HCT116 (cell line): ENCODE data around the gene CHCHD5. TPM values are rescaled to one million over a fixed set of nuclear protein-coding genes. Genes with fewer than 3 reads are reported as not detected.

ENCODE experiments used
- ATAC-seq: fragments of 200-7000 bp; cut with Tn5 transposase; 2 replicates; pipeline ENCODE4 v1.9.1; 2020; ENCODE audit warnings: mild to moderate bottlenecking, moderate library complexity
- BruUV-seq: library from RNA; stranded (reverse); fragments of 400-500 nt; replicated peaks from 2 replicates; lab custom pipeline; 2021; lab: Mats Ljungman, UMichigan
- CTCF ChIA-PET: fragments of 300-600 bp; sonication (Branson Sonifier 250); formaldehyde crosslinking; loops from one replicate; lab custom pipeline; 2021; ENCODE audit warnings: antibody characterized with exemption; lab: Charles Lee
- POLR2A ChIA-PET: fragments of 300-600, 350-600 bp; sonication (Branson Sonifier 250); formaldehyde crosslinking; loops from one replicate; lab custom pipeline; 2021; ENCODE audit warnings: antibody characterized with exemption; lab: Charles Lee
- RAD21 ChIA-PET, 2 experiments: fragments of 300-600 bp; sonication (Branson Sonifier 250); formaldehyde crosslinking; loops; one replicate each; lab custom pipeline; 2023; ENCODE audit warnings: low total read pairs in 2 of 2; ENCODE audit not compliant: uncharacterized antibody in 2 of 2, unreplicated experiment in 2 of 2, low non-redundant PET in 1 of 2; lab: Charles Lee
- DNase-seq: peaks from one replicate; pipeline ENCODE4 v3.0.0-alpha.2; 2010; ENCODE audit warnings: low read depth, low spot score
- H2AFZ ChIP-seq: fragments of 200-600 bp; shearing (Covaris generic), sonication (generic); 2 replicates; pipeline ENCODE4 v1.6.1; 2017; ENCODE audit warnings: low read depth, mixed run types, mixed read lengths, antibody characterized with exemption, low read length; ENCODE audit not compliant: poor library complexity, severe bottlenecking
- H3K27ac ChIP-seq: 2 replicates; pipeline ENCODE4 v1.5.1; 2012; ENCODE audit warnings: low read depth, low read length
- H3K27me3 ChIP-seq: fragments of 200-600 bp; sonication (generic); 2 replicates; pipeline ENCODE4 v1.6.1; 2016; ENCODE audit warnings: mixed run types, low read length, mixed read lengths; ENCODE audit not compliant: insufficient read depth
- H3K36me3 ChIP-seq, 2 experiments: fragments of 200-500 bp in 1 of 2; fragments of 200-600 bp in 1 of 2; sonication (Bioruptor generic) in 1 of 2; sonication (generic) in 1 of 2; 2 replicates each; pipeline versions ENCODE4 v1.5.1 to v1.6.1; 2014 to 2016; ENCODE audit warnings: low read length in 2 of 2, inconsistent platforms in 1 of 2, mixed read lengths in 1 of 2, mixed run types in 1 of 2; ENCODE audit not compliant: insufficient read depth in 2 of 2, control insufficient read depth in 1 of 2
- H3K4me1 ChIP-seq, 2 experiments: fragments of 200-600 bp in 1 of 2; sonication (generic) in 1 of 2; 2 replicates each; pipeline versions ENCODE4 v1.5.1 to v1.6.1; 2012 to 2017; ENCODE audit warnings: low read length in 2 of 2, inconsistent platforms in 1 of 2, mild to moderate bottlenecking in 1 of 2, mixed read lengths in 1 of 2, mixed run types in 1 of 2, moderate library complexity in 1 of 2; ENCODE audit not compliant: insufficient read depth in 2 of 2, control insufficient read depth in 1 of 2
- H3K4me2 ChIP-seq: fragments of 200-600 bp; sonication (generic); 2 replicates; pipeline ENCODE4 v1.6.1; 2017; ENCODE audit warnings: mixed run types, low read length, mixed read lengths
- H3K4me3 ChIP-seq, 2 experiments: fragments of 200-600 bp in 1 of 2; sonication (generic) in 1 of 2; replicated peaks in 1 of 2; 2 replicates each; pipeline ENCODE4 v1.5.1; 2011 to 2016; ENCODE audit warnings: low read length in 2 of 2, control low read depth in 1 of 2, low read depth in 1 of 2, mild to moderate bottlenecking in 1 of 2, mixed read lengths in 1 of 2, mixed run types in 1 of 2
- H3K79me2 ChIP-seq: fragments of 200-600 bp; sonication (generic); 2 replicates; pipeline ENCODE4 v1.6.1; 2017; ENCODE audit warnings: mild to moderate bottlenecking, mixed run types, low read length, moderate library complexity, mixed read lengths; ENCODE audit not compliant: insufficient read depth
- H3K9ac ChIP-seq: fragments of 200-600 bp; sonication (generic); 2 replicates; pipeline ENCODE4 v1.6.1; 2016; ENCODE audit warnings: low read length, mixed read lengths
- H3K9me2 ChIP-seq: fragments of 200-600 bp; sonication (generic), shearing (Covaris generic); 2 replicates; pipeline ENCODE4 v1.6.1; 2017; ENCODE audit warnings: mixed run types, mild to moderate bottlenecking, moderate library complexity; ENCODE audit not compliant: insufficient read depth
- H3K9me3 ChIP-seq, 2 experiments: fragments of 200-500 bp in 1 of 2; fragments of 200-600 bp in 1 of 2; sonication (Bioruptor generic) in 1 of 2; sonication (generic) in 1 of 2; 2 replicates each; pipeline ENCODE4 v1.6.1; 2014 to 2017; ENCODE audit warnings: low read length in 2 of 2, mixed read lengths in 2 of 2, inconsistent platforms in 1 of 2, low read depth in 1 of 2, mild to moderate bottlenecking in 1 of 2, mixed run types in 1 of 2, moderate library complexity in 1 of 2; ENCODE audit not compliant: control insufficient read depth in 1 of 2, insufficient read depth in 1 of 2
- H4K20me1 ChIP-seq: fragments of 200-600 bp; sonication (generic), shearing (Covaris generic); 2 replicates; pipeline ENCODE4 v1.6.1; 2017; ENCODE audit warnings: mixed run types, mild to moderate bottlenecking, moderate library complexity; ENCODE audit not compliant: insufficient read depth
- CBX3 ChIP-seq: IDR thresholded peaks from 2 replicates; pipeline ENCODE4 v1.6.1; 2012; ENCODE audit warnings: low read depth
- CEBPB ChIP-seq: IDR thresholded peaks from 2 replicates; pipeline ENCODE4 v1.6.1; 2012; ENCODE audit warnings: low read depth
- EGR1 ChIP-seq: IDR thresholded peaks from 2 replicates; pipeline ENCODE4 v1.6.1; 2012; ENCODE audit warnings: low read depth
- ELF1 ChIP-seq: IDR thresholded peaks from 2 replicates; pipeline ENCODE4 v1.6.1; 2012; ENCODE audit warnings: low read depth, borderline replicate concordance
- EZH2phosphoT487 ChIP-seq: fragments of 200-600 bp; IDR thresholded peaks from 2 replicates; pipeline ENCODE4 v1.6.1; 2018; ENCODE audit warnings: antibody characterized with exemption, borderline replicate concordance
- POLR2A ChIP-seq: IDR thresholded peaks from 2 replicates; pipeline ENCODE4 v1.7.0; 2011; ENCODE audit warnings: borderline replicate concordance; ENCODE audit not compliant: insufficient read depth, insufficient read length; ENCODE audit errors: extremely low read depth
- RAD21 ChIP-seq: IDR thresholded peaks from 2 replicates; pipeline ENCODE4 v1.6.1; 2012; ENCODE audit warnings: low read depth, mild to moderate bottlenecking
- SIN3A ChIP-seq: IDR thresholded peaks from 2 replicates; pipeline ENCODE4 v1.6.1; 2012; ENCODE audit warnings: low read depth
- SRF ChIP-seq: IDR thresholded peaks from 2 replicates; pipeline ENCODE4 v1.6.1; 2012; ENCODE audit warnings: low read depth
- TCF7L2 ChIP-seq: IDR thresholded peaks from 2 replicates; pipeline ENCODE4 v1.7.0; 2011; ENCODE audit warnings: borderline replicate concordance, inconsistent platforms; ENCODE audit not compliant: insufficient read depth, insufficient read length; ENCODE audit errors: extremely low read depth
- YY1 ChIP-seq: IDR thresholded peaks from 2 replicates; pipeline ENCODE4 v1.6.1; 2011; ENCODE audit warnings: low read length, low read depth, moderate library complexity, mild to moderate bottlenecking; ENCODE audit not compliant: insufficient replicate concordance; ENCODE audit errors: extremely low read depth
- ZFX ChIP-seq: fragments of 450-650 bp; IDR thresholded peaks from 2 replicates; pipeline ENCODE4 v1.6.1; 2017
- intact Hi-C: fragments of 100-400 bp; cut with micrococcal nuclease; formaldehyde crosslinking; loops from 2 replicates; pipeline ENCODE4 v1.10.0; 2022
- total RNA-seq: library from RNA; stranded (reverse); gene quantifications from one replicate; pipeline ENCODE4 v1.2.1, GENCODE V29; 2021; ENCODE audit not compliant: unreplicated experiment
- TF ChIP-seq, protein P1 (sequence below): IDR thresholded peaks from 2 replicates; pipeline ENCODE4 v1.6.1; 2012; ENCODE audit warnings: low read depth
- TF ChIP-seq, protein P2 (sequence below): IDR thresholded peaks from 2 replicates; pipeline ENCODE4 v1.6.1; 2012
- TF ChIP-seq, protein P3 (sequence below): IDR thresholded peaks from 2 replicates; pipeline ENCODE4 v1.6.1; 2012

Gene CHCHD5
- total RNA-seq, 1 experiment from 2014 or later = 49.8 TPM

DNA sequence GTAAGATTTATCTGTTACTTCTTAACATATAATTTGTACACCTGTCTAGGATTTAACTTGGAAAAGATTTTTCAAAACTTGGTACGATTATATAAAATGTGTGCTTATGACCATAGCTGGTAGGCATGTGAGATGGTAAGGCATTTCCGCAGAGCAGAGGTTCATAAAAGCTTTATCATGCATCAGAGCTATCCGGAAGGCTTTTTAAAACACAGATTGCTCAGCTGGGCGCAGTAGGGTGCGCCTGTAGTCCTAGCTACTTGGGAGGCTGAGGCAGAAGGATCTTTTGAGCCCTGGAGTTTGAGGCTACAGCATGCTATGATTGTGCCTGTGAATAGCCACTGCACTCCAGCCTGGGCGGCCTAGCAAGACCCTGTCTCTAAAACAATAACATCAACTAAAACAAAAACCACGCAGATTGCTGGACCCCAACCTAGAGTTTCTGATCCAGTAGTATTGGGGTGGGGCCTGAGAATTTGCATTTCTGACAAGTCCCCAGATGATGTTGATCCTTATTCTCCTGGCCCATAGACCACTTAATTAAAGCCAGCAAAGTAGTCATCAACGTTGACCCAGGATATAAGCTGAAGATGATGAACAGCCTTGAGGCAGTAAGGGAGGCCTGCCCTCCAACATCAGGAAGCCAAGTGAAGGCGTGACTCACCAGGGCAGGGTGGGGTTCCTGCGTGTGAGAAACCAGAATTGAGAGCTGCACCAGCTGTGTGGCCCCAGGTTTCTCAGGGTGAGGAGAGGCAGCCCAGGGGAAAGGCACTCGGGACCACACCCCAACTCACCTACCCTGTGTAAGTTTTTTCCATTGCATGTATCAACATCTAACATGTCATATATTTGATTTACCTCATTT, 39.7 kb downstream of the CHCHD5 start (continued):
- TF ChIP-seq, protein P1, sequence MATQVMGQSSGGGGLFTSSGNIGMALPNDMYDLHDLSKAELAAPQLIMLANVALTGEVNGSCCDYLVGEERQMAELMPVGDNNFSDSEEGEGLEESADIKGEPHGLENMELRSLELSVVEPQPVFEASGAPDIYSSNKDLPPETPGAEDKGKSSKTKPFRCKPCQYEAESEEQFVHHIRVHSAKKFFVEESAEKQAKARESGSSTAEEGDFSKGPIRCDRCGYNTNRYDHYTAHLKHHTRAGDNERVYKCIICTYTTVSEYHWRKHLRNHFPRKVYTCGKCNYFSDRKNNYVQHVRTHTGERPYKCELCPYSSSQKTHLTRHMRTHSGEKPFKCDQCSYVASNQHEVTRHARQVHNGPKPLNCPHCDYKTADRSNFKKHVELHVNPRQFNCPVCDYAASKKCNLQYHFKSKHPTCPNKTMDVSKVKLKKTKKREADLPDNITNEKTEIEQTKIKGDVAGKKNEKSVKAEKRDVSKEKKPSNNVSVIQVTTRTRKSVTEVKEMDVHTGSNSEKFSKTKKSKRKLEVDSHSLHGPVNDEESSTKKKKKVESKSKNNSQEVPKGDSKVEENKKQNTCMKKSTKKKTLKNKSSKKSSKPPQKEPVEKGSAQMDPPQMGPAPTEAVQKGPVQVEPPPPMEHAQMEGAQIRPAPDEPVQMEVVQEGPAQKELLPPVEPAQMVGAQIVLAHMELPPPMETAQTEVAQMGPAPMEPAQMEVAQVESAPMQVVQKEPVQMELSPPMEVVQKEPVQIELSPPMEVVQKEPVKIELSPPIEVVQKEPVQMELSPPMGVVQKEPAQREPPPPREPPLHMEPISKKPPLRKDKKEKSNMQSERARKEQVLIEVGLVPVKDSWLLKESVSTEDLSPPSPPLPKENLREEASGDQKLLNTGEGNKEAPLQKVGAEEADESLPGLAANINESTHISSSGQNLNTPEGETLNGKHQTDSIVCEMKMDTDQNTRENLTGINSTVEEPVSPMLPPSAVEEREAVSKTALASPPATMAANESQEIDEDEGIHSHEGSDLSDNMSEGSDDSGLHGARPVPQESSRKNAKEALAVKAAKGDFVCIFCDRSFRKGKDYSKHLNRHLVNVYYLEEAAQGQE = no peak
- TF ChIP-seq ELF1 (no peak), EGR1 (no peak), SIN3A (no peak)

DNA sequence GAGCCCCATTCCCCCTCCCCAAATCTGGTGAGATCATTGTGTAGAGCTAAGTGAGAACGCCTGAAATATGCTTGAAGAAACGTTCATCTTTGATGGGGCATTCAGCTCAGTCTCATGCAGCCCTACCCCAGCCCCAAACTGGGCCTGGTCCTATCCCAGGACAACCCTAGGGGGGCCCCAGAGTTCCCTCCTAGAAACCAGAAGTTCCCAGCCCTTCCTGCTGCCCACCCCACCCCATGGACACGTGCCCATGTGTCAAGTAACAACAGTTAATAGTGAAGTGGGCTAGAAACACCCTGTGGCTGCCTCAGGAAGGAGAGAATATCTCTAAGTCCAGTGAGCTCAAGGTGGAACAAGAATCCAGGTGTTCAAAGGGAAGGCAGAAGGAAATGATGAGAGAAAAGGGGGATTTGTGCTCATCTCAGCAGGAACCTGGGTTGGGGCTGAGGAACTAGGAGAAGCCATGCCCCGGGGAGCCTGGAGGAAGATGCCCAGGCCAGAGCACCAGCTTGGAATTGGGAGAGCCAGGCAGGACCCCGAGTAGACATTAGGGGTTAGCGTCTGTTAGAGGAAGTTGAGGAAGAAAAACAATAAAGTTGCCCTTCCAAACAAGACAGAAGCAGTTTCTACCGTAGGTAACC, 41.2 kb downstream of the CHCHD5 start:
- no TSS peak for BruUV-seq
- no peaks in the 10 kb centered on the region for H3K9me2 ChIP-seq
- H3K27me3 ChIP-seq = no peaks in the 10 kb centered on the region
- ChIA-PET CTCF (interaction anchor here (0.9 to 6.8 kb wide), 8 partner anchors 20 to 316 kb away, joined by 3 to 100 read pairs (median 5); partner anchors contain the start of gene SLC20A1), POLR2A (interaction anchor here (1.5 to 11.6 kb wide), 3 partner anchors 20 to 111 kb away, joined by 3 to 86 read pairs (median 22); partner anchors contain the start of gene SLC20A1), RAD21 (interaction anchor here (1.0 to 4.8 kb wide), 4 partner anchors 25 to 101 kb away, joined by 3 to 35 read pairs (median 8); no protein-coding TSS in a partner anchor)
- intact Hi-C loops = loop anchor here (1.0 kb wide), 2 partner anchors 66 to 101 kb away; no protein-coding TSS in a partner anchor
- H3K79me2 ChIP-seq = no peaks in the 10 kb centered on the region
- peaks cover 48 to 93% of the 10 kb centered on the region in 2 experiments for H3K4me1 ChIP-seq
- H2AFZ ChIP-seq = no peak overlapping the region
- no peaks in the 10 kb centered on the region for H3K9me3 ChIP-seq
- peak overlapping the region; percentile 32; the same call in 1 of the 2 replicates for H3K27ac ChIP-seq
- H3K9ac ChIP-seq = peak overlapping the region; percentile 48
- no peak overlapping the region for H3K4me3 ChIP-seq
- peak overlapping the region; percentile 72 for H3K4me2 ChIP-seq
- no peaks in the 10 kb centered on the region for H4K20me1 ChIP-seq
- DNase-seq (no peak), ATAC-seq (no peak)
- no peaks in the 10 kb centered on the region for H3K36me3 ChIP-seq
- TF ChIP-seq TCF7L2 (no peak), CBX3 (no peak), CEBPB (no peak), EGR1 (no peak), POLR2A (no peak), RAD21 (no peak), ELF1 (no peak), YY1 (no peak), SIN3A (no peak), ZFX (no peak), EZH2phosphoT487 (no peak), SRF (no peak)
- TF ChIP-seq, protein P2, sequence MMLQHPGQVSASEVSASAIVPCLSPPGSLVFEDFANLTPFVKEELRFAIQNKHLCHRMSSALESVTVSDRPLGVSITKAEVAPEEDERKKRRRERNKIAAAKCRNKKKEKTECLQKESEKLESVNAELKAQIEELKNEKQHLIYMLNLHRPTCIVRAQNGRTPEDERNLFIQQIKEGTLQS = no peak
- TF ChIP-seq, protein P1 = no peak
- TF ChIP-seq, protein P3, sequence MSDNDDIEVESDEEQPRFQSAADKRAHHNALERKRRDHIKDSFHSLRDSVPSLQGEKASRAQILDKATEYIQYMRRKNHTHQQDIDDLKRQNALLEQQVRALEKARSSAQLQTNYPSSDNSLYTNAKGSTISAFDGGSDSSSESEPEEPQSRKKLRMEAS = no peak
